Measurements from ENCODE around the gene PLVAP. TPM values are rescaled to one million over a fixed set of nuclear protein-coding genes. Genes with fewer than 3 reads are reported as not detected.
A peak's percentile ranks its signal among the peaks of the same experiment; 100 is the strongest.

The PLVAP gene
- total and polyA plus RNA-seq, 9 of the 15 experiments (the other 6 are each of a cell fraction or from before 2014, with no cell fraction given), result 0.09 to 0.84 (median 0.51) TPM; not detected in 4

GRCh38 chr19:17332677-17333581, 44.2 kb downstream of the PLVAP start (continued):
- TF ChIP-seq SETDB1 (IDR thresholded peaks at IDR 0.05; ENCODE audit: low read length), result no peak
- TF ChIP-seq ATF7 (IDR thresholded peaks at IDR 0.05), result peak; percentile 61; the same call in 1 of the 2 replicates
- 0 out of 2 replicates have a peak, but pooled peaks have one; percentile 15 for TF ChIP-seq HCFC1 (IDR thresholded peaks at IDR 0.05; ENCODE audit: low read depth, low read length)
- 0 out of 4 replicates have a peak, but pooled peaks of 1 of the 2 experiments have one; percentile 21 for TF ChIP-seq RCOR1 (IDR thresholded peaks at IDR 0.05; ENCODE audit: borderline replicate concordance in 1 of 2, low read depth in 2 of 2, low read length in 2 of 2)
- TF ChIP-seq CEBPZ (IDR thresholded peaks at IDR 0.05; ENCODE audit: borderline replicate concordance, low read depth, low read length), result peak; percentile 54; the same call in 1 of the 2 replicates
- TF ChIP-seq ZNF24 (IDR thresholded peaks at IDR 0.05), result no peak
- TF ChIP-seq BRF1 (IDR thresholded peaks at IDR 0.05; ENCODE audit: borderline replicate concordance, extremely low read depth, insufficient read length), result no peak
- no peak for TF ChIP-seq ZNF347 (CRISPR knock-in tag; IDR thresholded peaks at IDR 0.05; ENCODE audit: low read depth)

Data from K562 (cell line).